ENCODE measurements around the gene WNT9A. TPM values are rescaled to one million over a fixed set of nuclear protein-coding genes. Genes with fewer than 3 reads are reported as not detected.

The WNT9A gene
- polyA plus RNA-seq, 3 donors = not detected

GRCh38 chr1:227890451-227891222 is 57.1 kb downstream of the WNT9A start:
- WGBS (ENCODE audit: insufficient coverage) = 94% methylated on average over 9 of the region's 13 CpGs
- Histone ChIP-seq H3K9ac (ENCODE audit: insufficient read depth, low read length, poor library complexity, severe bottlenecking) (no peak overlapping the region), H3K4me2 (replicated peaks; ENCODE audit: extremely low read depth, low read length, poor library complexity, severe bottlenecking) (no peak overlapping the region), H3K4me3 (replicated peaks in 1 of 3; ENCODE audit: low read depth in 2 of 3, low read length in 3 of 3) (no peak overlapping the region), H3K9me3 (replicated peaks in 1 of 2; ENCODE audit: control insufficient read depth in 1 of 2, insufficient read depth in 1 of 2, low read length in 2 of 2) (no peaks in the 10 kb centered on the region), H2AFZ (ENCODE audit: insufficient read depth, low read depth, low read length, poor library complexity, severe bottlenecking) (no peak overlapping the region), H3K79me2 (ENCODE audit: insufficient read depth, low read length) (no peaks in the 10 kb centered on the region), H3K36me3 (replicated peaks in 1 of 2; ENCODE audit: control insufficient read depth in 1 of 2, insufficient read depth in 2 of 2, low read length in 2 of 2) (no peaks in the 10 kb centered on the region), H3K4me1 (ENCODE audit: control insufficient read depth in 1 of 2, insufficient read depth in 2 of 2, low read length in 2 of 2) (peaks cover 5 to 18% of the 10 kb centered on the region in 2 donors), H3K27me3 (ENCODE audit: control insufficient read depth in 2 of 2, insufficient read depth in 2 of 2, low read length in 2 of 2) (peaks cover 0 to 4% of the 10 kb centered on the region in 2 donors), H4K20me1 (ENCODE audit: insufficient read depth, low read length) (no peaks in the 10 kb centered on the region), H3K27ac (ENCODE audit: low read depth in 1 of 2, low read length in 2 of 2) (no peak overlapping the region)
- intact Hi-C loops (cut with micrococcal nuclease) = no loop called here
- no peak for TF ChIP-seq CTCF (IDR thresholded peaks at IDR 0.05)
- no peaks in the 10 kb centered on the region for H3K36me3 Mint-ChIP-seq
- peaks cover 0 to 4% (median 2%) of the 10 kb centered on the region in 3 donors for H3K27me3 Mint-ChIP-seq (ENCODE audit: low read depth in 3 of 3)
- no peak for DNase-seq
- no peaks in the 10 kb centered on the region for H3K9me3 Mint-ChIP-seq
- H3K27ac Mint-ChIP-seq = no peak overlapping the region
- no peak overlapping the region for H3K4me3 Mint-ChIP-seq
- H3K4me1 Mint-ChIP-seq = peaks cover 9% of the 10 kb centered on the region

GRCh38 chr1:227889863-227890405 is 57.8 kb downstream of the WNT9A start:
- WGBS (ENCODE audit: insufficient coverage) = 90% methylated on average over 13 of the region's 13 CpGs
- no peak overlapping the region for H3K4me3 ChIP-seq (replicated peaks in 1 of 3; ENCODE audit: low read depth in 2 of 3, low read length in 3 of 3)
- no peaks in the 10 kb centered on the region for H3K79me2 ChIP-seq (ENCODE audit: insufficient read depth, low read length)
- no peak for TF ChIP-seq CTCF (IDR thresholded peaks at IDR 0.05)
- H4K20me1 ChIP-seq (ENCODE audit: insufficient read depth, low read length) = no peaks in the 10 kb centered on the region
- H3K4me2 ChIP-seq (replicated peaks; ENCODE audit: extremely low read depth, low read length, poor library complexity, severe bottlenecking) = no peak overlapping the region
- H3K9ac ChIP-seq (ENCODE audit: insufficient read depth, low read length, poor library complexity, severe bottlenecking) = no peak overlapping the region
- intact Hi-C loops (cut with micrococcal nuclease) = no loop called here
- H3K9me3 ChIP-seq (replicated peaks in 1 of 2; ENCODE audit: control insufficient read depth in 1 of 2, insufficient read depth in 1 of 2, low read length in 2 of 2) = no peaks in the 10 kb centered on the region
- peaks cover 0 to 4% of the 10 kb centered on the region in 2 donors for H3K27me3 ChIP-seq (ENCODE audit: control insufficient read depth in 2 of 2, insufficient read depth in 2 of 2, low read length in 2 of 2)
- H3K4me1 ChIP-seq (ENCODE audit: control insufficient read depth in 1 of 2, insufficient read depth in 2 of 2, low read length in 2 of 2) = peaks cover 5 to 23% of the 10 kb centered on the region in 2 donors
- Mint-ChIP-seq H3K4me3 (no peak overlapping the region), H3K4me1 (peaks cover 12% of the 10 kb centered on the region), H3K36me3 (no peaks in the 10 kb centered on the region), H3K27ac (peak overlapping the region in 1 of 7 donors; percentile 54), H3K9me3 (no peaks in the 10 kb centered on the region), H3K27me3 (ENCODE audit: low read depth in 3 of 3) (peaks cover 0 to 4% (median 2%) of the 10 kb centered on the region in 3 donors)
- no peaks in the 10 kb centered on the region for H3K36me3 ChIP-seq (replicated peaks in 1 of 2; ENCODE audit: control insufficient read depth in 1 of 2, insufficient read depth in 2 of 2, low read length in 2 of 2)
- no peak for DNase-seq
- H3K27ac ChIP-seq (ENCODE audit: low read depth in 1 of 2, low read length in 2 of 2) = no peak overlapping the region
- no peak overlapping the region for H2AFZ ChIP-seq (ENCODE audit: insufficient read depth, low read depth, low read length, poor library complexity, severe bottlenecking)

Data from CD14-positive monocyte (primary cell).